Muscle layer of duodenum (tissue), 2 donors: ENCODE results near the gene CCDC78.

ENCODE experiments used
- H3K27ac ChIP-seq: one replicate; pipeline ENCODE4 v1.7.0; 2013; ENCODE audit warnings: mild to moderate bottlenecking, low read length
- H3K27me3 ChIP-seq: one replicate; pipeline ENCODE4 v1.7.0; 2013; ENCODE audit warnings: low read depth, mild to moderate bottlenecking, control low read depth, low read length
- H3K36me3 ChIP-seq, 2 donors: one replicate each; pipeline ENCODE4 v1.7.0; 2013; ENCODE audit warnings: low read length in 2 of 2, control low read depth in 1 of 2, mild to moderate bottlenecking in 1 of 2; ENCODE audit not compliant: insufficient read depth in 2 of 2, control insufficient read depth in 1 of 2
- H3K4me1 ChIP-seq, 2 donors: one replicate each; pipeline ENCODE4 v1.7.0; 2013; ENCODE audit warnings: low read length in 2 of 2, mild to moderate bottlenecking in 2 of 2, control low read depth in 1 of 2, moderate library complexity in 1 of 2; ENCODE audit not compliant: insufficient read depth in 2 of 2, control insufficient read depth in 1 of 2
- H3K4me3 ChIP-seq, 2 donors: one replicate each; pipeline ENCODE4 v1.7.0; 2013; ENCODE audit warnings: low read length in 2 of 2, low read depth in 1 of 2, mild to moderate bottlenecking in 1 of 2
- H3K9me3 ChIP-seq, 2 donors: one replicate each; pipeline ENCODE4 v1.7.0; 2013; ENCODE audit warnings: low read length in 2 of 2, control low read depth in 1 of 2, mild to moderate bottlenecking in 1 of 2; ENCODE audit not compliant: control insufficient read depth in 1 of 2
- donor health status: healthy.

Gene CCDC78

DNA sequence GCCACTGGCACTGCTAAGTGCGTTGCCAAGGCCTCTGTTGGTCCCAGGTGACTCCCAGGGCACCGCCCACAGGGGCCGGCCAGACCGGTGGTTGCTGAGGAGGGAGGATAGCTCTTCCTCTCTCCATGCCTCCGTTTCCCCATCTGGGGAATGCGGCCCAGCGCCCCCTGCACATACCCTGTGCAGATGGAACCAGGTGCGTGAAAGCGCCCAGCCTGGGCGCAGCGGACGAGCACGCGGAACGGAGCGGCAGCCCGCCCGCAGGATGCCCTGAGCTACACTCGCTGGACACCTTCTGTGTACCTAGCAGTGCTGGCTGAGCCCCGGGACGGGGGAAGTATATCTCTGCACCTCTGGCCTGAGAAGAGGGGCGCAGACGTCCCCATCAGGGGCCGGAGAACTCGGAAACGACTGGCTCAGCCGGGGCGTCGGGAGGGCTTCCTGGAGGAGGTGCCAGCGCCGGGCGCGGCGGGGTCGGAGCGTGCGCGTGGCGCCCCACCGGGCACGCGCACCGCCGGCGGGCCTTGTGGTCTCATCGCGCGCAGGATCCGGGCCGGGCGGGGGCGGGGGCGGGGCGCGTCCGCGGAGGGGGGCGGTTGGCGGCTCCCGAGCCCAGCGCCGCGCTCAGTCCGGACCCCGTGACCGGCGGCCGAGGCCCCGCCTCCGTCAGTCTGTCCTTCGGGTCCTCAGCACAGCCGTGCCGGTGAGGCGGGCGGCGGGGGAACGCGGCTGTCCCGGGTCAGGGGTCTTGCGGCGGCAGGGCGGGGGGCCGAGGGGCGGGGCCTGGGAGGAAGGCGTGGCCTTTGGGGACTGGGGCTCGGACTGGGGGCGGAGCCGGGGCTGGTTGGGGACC, at the start of gene CCDC78, which contains the start of gene HAGHL:
CCDC78 (minus strand) TSS at position 6 of the 853 bp plus-strand sequence. CDS start 76 bp downstream, outside the sequence.
HAGHL (plus strand) TSS at position 669 of the 853 bp plus-strand sequence. CDS start 404 bp downstream, outside the sequence.
- Histone ChIP-seq H3K4me1 (peaks cover 0 to 28% of the 10 kb centered on the region in 2 donors), H3K9me3 (no peaks in the 10 kb centered on the region), H3K27ac (no peak within 1 kb of the TSS), H3K27me3 (peaks cover 8% of the 10 kb centered on the region), H3K36me3 (peaks cover 0 to 12% of the 10 kb centered on the region in 2 donors), H3K4me3 (peak within 1 kb of the TSS; percentile 16 to 66)

DNA sequence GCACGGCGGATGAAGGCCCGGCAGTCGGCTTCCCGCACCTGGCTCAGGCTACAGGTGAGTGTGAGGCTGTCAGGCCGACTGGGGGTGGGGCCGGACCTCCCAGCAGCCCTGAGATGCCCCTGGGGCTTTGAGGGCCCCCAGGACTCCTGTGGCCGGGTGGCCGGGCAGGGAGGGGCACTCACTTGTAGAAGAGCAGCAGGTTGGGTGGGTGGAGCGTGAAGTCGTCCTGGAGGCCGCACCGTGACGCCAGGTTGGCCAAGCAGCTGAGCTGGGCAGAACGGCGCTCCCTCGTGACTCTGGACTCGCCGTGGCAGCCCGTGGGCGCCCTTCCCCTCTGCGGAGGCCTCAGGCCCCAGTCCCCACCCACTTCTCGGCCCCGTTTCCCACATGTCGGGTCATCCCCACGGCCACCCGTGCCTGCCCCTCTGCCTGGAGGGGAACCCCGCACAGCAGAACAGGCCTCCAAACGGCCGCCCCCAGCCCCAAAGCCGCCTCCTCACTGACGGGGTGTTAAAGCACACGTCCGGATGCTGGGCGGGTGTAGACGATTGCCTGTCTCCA, 49.1 kb upstream of the CCDC78 start:
- H3K27me3 ChIP-seq: no peaks in the 10 kb centered on the region
- no peak overlapping the region for H3K27ac ChIP-seq
- H3K36me3 ChIP-seq: no peaks in the 10 kb centered on the region

DNA sequence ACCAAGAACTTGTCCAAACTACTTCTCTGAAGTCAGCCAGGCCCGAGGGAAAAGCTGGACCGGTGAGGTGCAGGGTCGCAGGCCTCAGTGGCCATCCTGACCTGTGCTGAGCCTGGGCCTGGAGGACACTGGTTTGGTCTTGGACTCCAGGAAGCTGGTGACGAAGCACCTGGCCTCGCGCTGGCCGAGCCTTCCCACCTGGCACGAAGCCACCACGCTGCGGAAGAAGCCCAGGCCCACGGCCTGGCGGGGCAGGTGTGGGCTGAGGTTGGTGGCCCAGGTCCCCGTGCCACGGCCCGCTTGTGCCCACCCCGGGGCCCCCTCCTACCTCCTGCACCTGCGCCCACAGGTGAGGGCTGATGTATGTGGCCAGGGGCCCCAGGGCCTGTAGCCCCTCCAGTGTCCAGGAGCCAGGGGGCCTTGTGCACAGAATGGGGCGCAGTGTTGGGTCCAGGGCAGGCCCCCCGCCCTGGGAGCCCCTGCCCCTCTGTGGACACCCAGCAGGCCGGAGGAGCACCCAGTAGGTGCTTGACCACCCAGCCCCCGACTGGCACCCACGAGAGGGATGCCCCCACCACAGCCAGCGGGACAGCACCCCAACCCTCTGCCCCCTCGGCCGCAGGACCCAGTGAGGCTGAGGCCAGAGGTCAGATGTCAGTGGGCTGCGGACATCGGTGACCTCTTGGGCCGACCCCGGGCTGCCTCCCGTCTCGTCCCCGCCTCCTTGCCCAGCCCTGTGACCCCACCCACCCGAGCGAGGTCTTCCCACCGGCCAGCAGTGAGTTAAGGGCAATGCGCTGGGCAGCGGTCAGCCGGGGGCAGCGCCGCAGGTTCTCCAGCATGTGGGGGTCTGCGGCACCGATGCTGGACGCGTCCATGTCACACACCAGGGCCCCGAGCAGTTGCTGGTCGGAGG, 48.1 kb upstream of the CCDC78 start:
- H3K9me3 ChIP-seq: no peaks in the 10 kb centered on the region
- H3K36me3 ChIP-seq: no peaks in the 10 kb centered on the region
- H3K4me3 ChIP-seq: no peak overlapping the region
- H3K4me1 ChIP-seq: no peaks in the 10 kb centered on the region
- H3K27me3 ChIP-seq: no peaks in the 10 kb centered on the region
- H3K27ac ChIP-seq: no peak overlapping the region

More for the DNA sequence above, 49.1 kb upstream of the CCDC78 start:
- Histone ChIP-seq H3K9me3 (no peaks in the 10 kb centered on the region), H3K4me1 (no peaks in the 10 kb centered on the region), H3K4me3 (no peak overlapping the region)

DNA sequence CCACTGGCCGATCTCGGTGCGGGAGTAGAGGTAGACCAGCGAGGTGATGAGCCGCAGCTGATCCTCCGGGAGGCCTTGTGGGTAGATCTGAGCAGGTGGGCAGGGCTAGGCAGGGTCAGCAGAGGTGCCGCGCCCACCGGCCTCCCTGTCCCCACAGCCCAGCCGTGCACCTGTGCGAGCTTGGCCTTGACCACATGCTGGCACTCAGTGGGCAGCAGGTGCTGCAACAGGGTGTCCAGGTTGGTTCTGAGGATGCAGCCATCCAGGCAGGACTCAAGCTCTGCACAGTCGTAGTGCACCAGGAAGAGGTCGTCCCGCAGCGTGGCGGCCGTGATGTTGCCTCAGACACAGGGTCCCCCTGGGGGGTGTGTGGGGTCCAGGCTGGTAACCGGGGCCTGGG, 46.7 kb upstream of the CCDC78 start:
- Histone ChIP-seq H3K36me3 (no peaks in the 10 kb centered on the region), H3K4me1 (no peaks in the 10 kb centered on the region), H3K9me3 (no peaks in the 10 kb centered on the region), H3K4me3 (no peak overlapping the region), H3K27me3 (no peaks in the 10 kb centered on the region), H3K27ac (no peak overlapping the region)

DNA sequence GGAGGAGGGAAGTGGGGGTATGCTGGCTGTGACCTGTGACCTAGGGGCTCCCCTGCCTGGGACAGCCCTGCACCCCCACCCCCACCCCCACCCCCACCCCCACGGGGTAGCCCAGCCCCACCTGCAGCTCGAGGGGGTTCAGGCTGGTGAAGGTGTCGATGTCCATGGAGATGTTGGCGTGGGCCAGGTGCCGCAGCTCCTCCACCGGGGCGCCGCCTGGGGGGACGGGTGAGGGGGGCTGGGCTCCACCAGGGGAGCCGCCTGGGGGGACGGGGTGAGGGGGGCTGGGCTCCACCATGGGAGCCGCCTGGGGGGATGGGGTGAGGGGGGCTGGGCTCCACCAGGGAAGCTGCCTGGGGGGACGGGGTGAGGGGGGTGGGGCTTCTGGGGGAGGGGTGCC, 44.2 kb upstream of the CCDC78 start:
- H3K4me3 ChIP-seq: no peak overlapping the region
- H3K9me3 ChIP-seq: no peaks in the 10 kb centered on the region
- H3K27me3 ChIP-seq: no peaks in the 10 kb centered on the region
- no peaks in the 10 kb centered on the region for H3K36me3 ChIP-seq
- no peak overlapping the region for H3K27ac ChIP-seq
- no peaks in the 10 kb centered on the region for H3K4me1 ChIP-seq

DNA sequence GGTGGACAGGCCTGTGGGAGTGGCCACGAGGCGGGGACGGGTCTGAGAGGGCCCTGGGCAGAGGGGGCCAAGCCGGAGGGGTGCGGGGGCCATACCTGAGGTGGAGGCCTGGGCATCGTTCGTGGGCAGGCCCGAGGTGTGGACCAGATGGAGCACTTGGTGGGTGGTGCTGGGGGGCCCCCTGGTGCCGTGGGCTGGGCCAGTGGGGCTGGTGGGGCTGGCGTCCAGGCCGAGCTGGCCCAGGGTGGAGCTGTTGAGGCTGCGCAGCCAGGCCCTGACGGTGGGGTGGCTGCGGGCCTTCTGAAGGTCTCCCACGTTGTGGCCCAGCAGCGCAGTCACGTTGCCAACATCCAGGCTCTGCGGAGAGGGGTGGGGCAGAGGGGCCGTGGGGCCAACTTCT, 43.7 kb upstream of the CCDC78 start:
- no peaks in the 10 kb centered on the region for H3K27me3 ChIP-seq
- no peaks in the 10 kb centered on the region for H3K4me1 ChIP-seq
- no peaks in the 10 kb centered on the region for H3K9me3 ChIP-seq
- no peak overlapping the region for H3K4me3 ChIP-seq
- no peak overlapping the region for H3K27ac ChIP-seq
- H3K36me3 ChIP-seq: no peaks in the 10 kb centered on the region

DNA sequence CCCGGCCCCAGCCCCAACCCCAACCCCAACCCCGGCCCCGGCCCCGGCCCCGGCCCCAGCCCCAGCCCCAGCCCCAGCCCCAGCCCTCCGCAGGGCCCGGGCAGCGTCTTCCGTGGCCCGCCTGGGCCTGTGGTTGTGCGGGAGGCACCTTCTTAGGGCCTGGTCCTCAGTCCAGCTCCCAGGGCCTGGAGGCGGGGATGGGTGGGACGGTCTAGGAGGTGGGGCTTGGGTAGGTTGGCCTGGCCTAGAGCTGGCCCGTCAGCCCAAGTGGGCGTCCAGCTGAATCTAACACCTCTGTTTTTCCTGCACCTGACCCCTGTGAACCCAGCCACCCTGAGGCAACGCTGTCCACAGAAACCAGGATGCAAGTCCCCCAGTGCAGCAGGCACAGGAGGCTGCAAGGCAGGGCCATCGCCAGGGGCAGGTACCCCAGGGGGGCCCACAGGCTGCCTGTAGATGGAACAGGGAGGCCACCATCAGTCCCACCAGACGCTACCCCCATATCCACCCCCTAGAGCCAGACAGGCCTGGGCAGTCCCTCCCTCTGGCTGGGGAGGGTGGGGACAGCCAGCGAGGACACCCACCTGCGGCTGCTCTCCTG, 43.0 kb upstream of the CCDC78 start:
- Histone ChIP-seq H3K36me3 (no peaks in the 10 kb centered on the region), H3K9me3 (no peaks in the 10 kb centered on the region), H3K27ac (no peak overlapping the region), H3K27me3 (no peaks in the 10 kb centered on the region), H3K4me3 (no peak overlapping the region), H3K4me1 (no peaks in the 10 kb centered on the region)

DNA sequence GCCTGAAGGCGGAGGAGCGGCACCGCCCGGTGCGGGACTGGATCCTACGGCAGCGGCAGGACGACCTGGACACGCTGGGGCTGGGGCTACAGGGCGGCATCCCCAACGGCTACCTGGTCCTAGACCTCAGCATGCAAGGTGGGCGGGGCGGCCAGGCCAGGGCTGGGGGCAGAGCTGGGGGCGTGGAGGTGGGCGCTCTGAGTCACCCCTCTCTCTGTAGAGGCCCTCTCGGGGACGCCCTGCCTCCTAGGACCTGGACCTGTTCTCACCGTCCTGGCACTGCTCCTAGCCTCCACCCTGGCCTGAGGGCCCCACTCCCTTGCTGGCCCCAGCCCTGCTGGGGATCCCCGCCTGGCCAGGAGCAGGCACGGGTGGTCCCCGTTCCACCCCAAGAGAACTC, 42.2 kb upstream of the CCDC78 start:
- H3K4me1 ChIP-seq: no peaks in the 10 kb centered on the region
- no peak overlapping the region for H3K4me3 ChIP-seq
- no peak overlapping the region for H3K27ac ChIP-seq
- no peaks in the 10 kb centered on the region for H3K9me3 ChIP-seq
- no peaks in the 10 kb centered on the region for H3K36me3 ChIP-seq
- no peaks in the 10 kb centered on the region for H3K27me3 ChIP-seq

DNA sequence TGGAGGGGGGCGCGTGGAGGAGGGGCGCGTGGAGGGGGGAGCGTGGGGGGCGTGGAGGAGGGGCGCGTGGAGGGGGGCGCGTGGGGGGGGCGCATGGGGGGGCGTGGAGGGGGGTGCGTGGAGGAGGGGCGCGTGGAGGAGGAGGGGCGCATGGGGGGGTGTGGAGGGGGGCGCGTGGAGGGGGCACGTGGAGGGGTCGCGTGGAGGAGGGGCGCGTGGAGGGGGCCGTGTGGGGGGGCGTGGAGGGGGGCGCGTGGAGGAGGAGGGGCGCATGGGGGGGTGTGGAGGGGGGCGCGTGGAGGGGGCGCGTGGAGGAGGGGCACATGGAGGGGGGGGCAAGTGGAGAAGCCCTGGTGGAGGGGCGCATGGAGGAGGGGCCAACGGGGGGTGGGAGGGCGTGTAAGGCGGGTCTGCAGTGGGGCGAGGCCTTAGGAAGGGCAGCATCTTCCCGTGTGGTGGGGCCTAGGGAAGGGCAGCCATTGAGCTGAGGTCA, 41.5 kb upstream of the CCDC78 start:
- Histone ChIP-seq H3K4me3 (no peak overlapping the region), H3K27me3 (no peaks in the 10 kb centered on the region), H3K36me3 (no peaks in the 10 kb centered on the region), H3K27ac (no peak overlapping the region), H3K9me3 (no peaks in the 10 kb centered on the region), H3K4me1 (no peaks in the 10 kb centered on the region)

DNA sequence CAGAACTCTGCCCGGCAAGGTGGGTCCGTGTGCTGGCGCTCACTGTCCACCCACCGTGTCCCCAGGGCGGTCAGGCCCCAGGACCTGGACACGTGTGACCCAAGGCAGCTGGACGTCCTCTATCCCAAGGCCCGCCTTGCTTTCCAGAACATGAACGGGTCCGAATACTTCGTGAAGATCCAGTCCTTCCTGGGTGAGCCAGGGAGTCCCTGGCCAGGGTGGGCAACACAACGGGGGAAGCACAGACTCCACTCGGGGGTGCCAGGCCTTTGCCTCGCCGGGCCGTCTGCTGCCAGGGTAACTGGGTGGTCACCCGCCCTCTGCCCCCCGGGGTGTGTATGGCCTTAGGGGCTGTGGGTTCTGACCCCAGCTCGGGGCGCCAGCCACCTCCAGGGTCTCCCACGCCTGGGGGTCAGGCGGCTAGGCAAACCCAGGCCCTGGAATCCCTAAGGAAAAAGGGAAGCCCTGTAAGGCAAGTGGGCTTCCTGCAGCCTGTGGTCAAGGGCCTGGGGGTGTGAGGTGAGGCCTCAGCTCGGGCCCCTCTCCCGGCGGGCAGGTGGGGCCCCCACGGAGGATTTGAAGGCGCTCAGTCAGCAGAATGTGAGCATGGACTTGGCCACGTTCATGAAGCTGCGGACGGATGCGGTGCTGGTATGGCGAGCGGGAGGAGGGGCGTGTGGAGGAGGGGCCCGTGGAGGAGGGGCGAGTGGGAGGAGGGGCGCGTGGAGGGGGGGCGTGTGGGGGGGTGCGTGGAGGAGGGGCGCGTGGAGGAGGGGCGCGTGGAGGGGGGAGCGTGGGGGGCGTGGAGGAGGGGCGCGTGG, 40.8 kb upstream of the CCDC78 start:
- Histone ChIP-seq H3K9me3 (no peaks in the 10 kb centered on the region), H3K36me3 (no peaks in the 10 kb centered on the region), H3K27me3 (no peaks in the 10 kb centered on the region), H3K4me3 (no peak overlapping the region), H3K4me1 (no peaks in the 10 kb centered on the region), H3K27ac (no peak overlapping the region)
